ENCODE data around the gene C19orf81. TPM values are rescaled to one million over a fixed set of nuclear protein-coding genes. Genes with fewer than 3 reads are reported as not detected.
"Not testable (repeated sequence)": the region's sequence is repeated elsewhere in the genome, so short reads cannot be mapped to it uniquely, and the experiment has no call there.

C19orf81 gene
- total and polyA plus RNA-seq, 2 donors (not counting 3 experiments of a cell fraction or from before 2014, with no cell fraction given) = 0.79 to 2.5 TPM

GRCh38 chr19:50604264-50605073 is 44.8 kb upstream of the C19orf81 start:
- not testable (repeated sequence) for FAIRE-seq

GRCh38 chr19:50606059-50606836 is 43.0 kb upstream of the C19orf81 start:
- not testable (repeated sequence) for H3K4me2 ChIP-seq (ENCODE audit: insufficient read depth, low read length)

More at GRCh38 chr19:50604264-50605073, 44.8 kb upstream of the C19orf81 start:
- BruUV-seq (replicated peaks); H3K36me3 ChIP-seq (ENCODE audit: control insufficient read depth in 2 of 2, extremely low read depth in 1 of 2, insufficient read depth in 2 of 2, low read length in 2 of 2); H3K4me3 ChIP-seq (replicated peaks in 1 of 3; ENCODE audit: insufficient read depth in 1 of 3, low read depth in 1 of 3, low read length in 3 of 3); H3K9me1 ChIP-seq (replicated peaks; ENCODE audit: control insufficient read depth, extremely low read depth, insufficient read depth, low read length); H4K20me1 ChIP-seq (replicated peaks; ENCODE audit: control insufficient read depth, extremely low read depth, insufficient read depth, low read length); H3K27me3 ChIP-seq (ENCODE audit: control insufficient read depth in 2 of 2, insufficient read depth in 2 of 2, low read length in 2 of 2); POLR2A ChIA-PET; H3K9me3 ChIP-seq (replicated peaks; ENCODE audit: control insufficient read depth, insufficient read depth, low read length); H3K79me2 ChIP-seq (ENCODE audit: control insufficient read depth, insufficient read depth, low read length); H3K9ac ChIP-seq (replicated peaks; ENCODE audit: extremely low read depth, insufficient read depth, low read length); H3K27ac ChIP-seq (ENCODE audit: insufficient read depth, low read depth, low read length); H2AFZ ChIP-seq (ENCODE audit: low read depth, low read length); DNase-seq (ENCODE audit: low read depth, low spot score); dilution Hi-C loops (cut with MboI; ENCODE audit: extremely low pct_ligation_motif_present, low sequenced_read_pairs); CTCF ChIA-PET; H3K4me2 ChIP-seq (ENCODE audit: insufficient read depth, low read length): not testable (repeated sequence)
- intact Hi-C loops (cut with micrococcal nuclease) = loop anchor here (5.0 kb wide), 2 partner anchors 118 to 318 kb away; partner anchors contain the start of gene CLEC11A
- H3K4me1 ChIP-seq (ENCODE audit: control insufficient read depth, extremely low read depth, insufficient read depth, low read length) = peaks cover 19% of the 10 kb centered on the region

More at GRCh38 chr19:50606059-50606836, 43.0 kb upstream of the C19orf81 start:
- H3K36me3 ChIP-seq (ENCODE audit: control insufficient read depth in 2 of 2, extremely low read depth in 1 of 2, insufficient read depth in 2 of 2, low read length in 2 of 2); POLR2A ChIA-PET; H3K79me2 ChIP-seq (ENCODE audit: control insufficient read depth, insufficient read depth, low read length); FAIRE-seq; H3K27ac ChIP-seq (ENCODE audit: insufficient read depth, low read depth, low read length); H3K4me1 ChIP-seq (ENCODE audit: control insufficient read depth, extremely low read depth, insufficient read depth, low read length); BruUV-seq (replicated peaks); H3K4me3 ChIP-seq (replicated peaks in 1 of 3; ENCODE audit: insufficient read depth in 1 of 3, low read depth in 1 of 3, low read length in 3 of 3); H3K9me3 ChIP-seq (replicated peaks; ENCODE audit: control insufficient read depth, insufficient read depth, low read length); dilution Hi-C loops (cut with MboI; ENCODE audit: extremely low pct_ligation_motif_present, low sequenced_read_pairs); H3K9me1 ChIP-seq (replicated peaks; ENCODE audit: control insufficient read depth, extremely low read depth, insufficient read depth, low read length); H2AFZ ChIP-seq (ENCODE audit: low read depth, low read length); H3K27me3 ChIP-seq (ENCODE audit: control insufficient read depth in 2 of 2, insufficient read depth in 2 of 2, low read length in 2 of 2); H4K20me1 ChIP-seq (replicated peaks; ENCODE audit: control insufficient read depth, extremely low read depth, insufficient read depth, low read length); H3K9ac ChIP-seq (replicated peaks; ENCODE audit: extremely low read depth, insufficient read depth, low read length); DNase-seq (ENCODE audit: low read depth, low spot score): not testable (repeated sequence)
- peak in 1 of 2 donors; percentile 20 for TF ChIP-seq CTCF (IDR thresholded peaks at IDR 0.05; ENCODE audit: extremely low read depth in 1 of 2, insufficient read depth in 1 of 2, low read depth in 1 of 2, low read length in 2 of 2)
- intact Hi-C loops (cut with micrococcal nuclease) = loop anchor here (5.0 kb wide), 1 partner anchor 116 kb away; the partner anchor contains the start of gene CLEC11A
- CTCF ChIA-PET = interaction anchor here (0.8 to 1.0 kb wide), 4 partner anchors 63 to 178 kb away, joined by 3 to 5 read pairs (median 4); no protein-coding TSS in a partner anchor

Measured in endothelial cell of umbilical vein (primary cell).